ENCODE results near the gene WDR88.

The WDR88 gene

DNA sequence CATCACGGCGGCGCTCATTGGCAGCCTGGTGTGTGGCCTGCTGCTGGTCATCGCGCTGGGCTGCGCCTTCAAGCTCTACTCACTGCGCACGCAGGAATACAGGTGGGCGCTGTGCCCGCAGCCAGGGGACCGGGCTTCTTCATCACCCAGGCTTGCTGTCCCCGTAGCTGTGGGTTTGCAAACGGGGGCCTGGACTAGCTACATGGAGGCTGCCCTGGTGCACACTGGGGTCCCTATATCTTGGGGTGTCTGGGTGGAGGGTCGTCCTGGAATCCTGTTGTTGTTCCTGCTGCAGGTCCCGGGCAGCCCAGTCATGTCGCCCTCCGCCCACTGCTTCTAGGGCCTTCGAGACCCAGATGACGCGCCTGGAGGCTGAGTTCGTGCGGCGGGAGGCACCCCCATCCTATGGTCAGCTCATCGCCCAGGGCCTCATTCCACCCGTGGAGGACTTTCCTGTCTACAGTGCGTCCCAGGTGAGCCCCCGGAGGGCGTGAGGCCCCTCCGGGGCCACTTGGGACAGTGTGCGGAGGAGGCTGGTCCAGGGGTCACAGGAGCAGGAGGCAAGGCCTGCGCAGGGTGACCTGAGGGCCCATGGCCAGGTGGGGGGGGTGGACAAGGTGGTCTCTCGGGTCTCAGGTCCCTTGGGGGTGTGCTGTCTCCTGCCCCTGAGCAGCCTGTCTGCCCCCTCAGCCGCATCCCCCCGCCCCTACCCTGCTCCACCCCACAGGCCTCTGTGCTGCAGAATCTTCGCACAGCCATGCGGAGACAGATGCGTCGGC, 74.5 kb downstream of the WDR88 start:
- H3K36me3 ChIP-seq (ENCODE audit: control insufficient read depth, low read length): no peaks in the 10 kb centered on the region
- no peaks in the 10 kb centered on the region for H3K27me3 ChIP-seq (ENCODE audit: control insufficient read depth, low read length)
- no peak overlapping the region for H3K27ac ChIP-seq (ENCODE audit: low read depth, low read length)
- H3K9me3 ChIP-seq (ENCODE audit: control insufficient read depth, insufficient read depth, low read length): no peaks in the 10 kb centered on the region
- H3K4me1 ChIP-seq (ENCODE audit: control insufficient read depth, low read length): no peaks in the 10 kb centered on the region
- H3K4me3 ChIP-seq (ENCODE audit: low read length): no peak overlapping the region
- H3F3A ChIP-seq (ENCODE audit: control insufficient read depth, insufficient read depth): no peaks in the 10 kb centered on the region
- no peaks in the 10 kb centered on the region for H3K79me2 ChIP-seq (ENCODE audit: control insufficient read depth, low read length)
- no peak for TF ChIP-seq CTCF (IDR thresholded peaks at IDR 0.05; ENCODE audit: low read depth, low read length, poor library complexity, severe bottlenecking)
- TF ChIP-seq EZH2phosphoT487 (IDR thresholded peaks at IDR 0.05; ENCODE audit: borderline replicate concordance, low read length): no peak
- H3K9me2 ChIP-seq (replicated peaks; ENCODE audit: control insufficient read depth, low read length): no peaks in the 10 kb centered on the region
- H3K4me2 ChIP-seq (ENCODE audit: low read length): no peak overlapping the region
- H4K20me1 ChIP-seq (ENCODE audit: control insufficient read depth, insufficient read depth, low read depth, low read length): no peaks in the 10 kb centered on the region

- no peaks in the 10 kb centered on the region for H3K9me2 ChIP-seq (replicated peaks; ENCODE audit: control insufficient read depth, low read length)
- H3K27me3 ChIP-seq (ENCODE audit: control insufficient read depth, low read length): no peaks in the 10 kb centered on the region
- H3K4me2 ChIP-seq (ENCODE audit: low read length): no peak overlapping the region
- no peaks in the 10 kb centered on the region for H3K79me2 ChIP-seq (ENCODE audit: control insufficient read depth, low read length)
- no peaks in the 10 kb centered on the region for H3K9me3 ChIP-seq (ENCODE audit: control insufficient read depth, insufficient read depth, low read length)
- H4K20me1 ChIP-seq (ENCODE audit: control insufficient read depth, insufficient read depth, low read depth, low read length): no peaks in the 10 kb centered on the region
- H3K27ac ChIP-seq (ENCODE audit: low read depth, low read length): no peak overlapping the region
- no peak overlapping the region for H3K4me3 ChIP-seq (ENCODE audit: low read length)
- H3F3A ChIP-seq (ENCODE audit: control insufficient read depth, insufficient read depth): no peaks in the 10 kb centered on the region
- H3K4me1 ChIP-seq (ENCODE audit: control insufficient read depth, low read length): no peaks in the 10 kb centered on the region
- H3K36me3 ChIP-seq (ENCODE audit: control insufficient read depth, low read length): no peaks in the 10 kb centered on the region
- TF ChIP-seq EZH2phosphoT487 (IDR thresholded peaks at IDR 0.05; ENCODE audit: borderline replicate concordance, low read length) (no peak), CTCF (IDR thresholded peaks at IDR 0.05; ENCODE audit: low read depth, low read length, poor library complexity, severe bottlenecking) (no peak)
These were observed 75.2 kb downstream of the WDR88 start for GRCh38 chr19:33207040-33207620.

DNA sequence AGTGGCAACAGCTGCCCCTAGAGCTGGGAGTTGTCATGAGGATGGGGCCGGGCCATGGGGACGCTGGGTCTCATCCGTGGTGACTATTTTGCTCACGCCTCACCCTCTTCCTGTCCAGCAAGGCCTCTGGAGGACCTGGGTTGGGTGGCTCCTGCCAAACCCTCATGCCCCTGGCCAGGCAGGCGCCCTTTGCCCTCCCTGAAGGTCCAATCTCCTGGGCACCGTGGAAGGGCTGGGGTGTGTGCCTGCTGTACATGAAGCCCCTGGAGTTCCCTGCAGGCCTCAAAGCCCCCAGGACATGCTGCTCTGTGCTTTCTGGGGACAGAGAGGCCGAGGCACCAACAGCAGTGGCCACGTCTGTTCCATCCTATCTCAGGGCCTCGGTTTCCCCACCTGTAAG, 76.0 kb downstream of the WDR88 start:
- Histone ChIP-seq H3K4me2 (ENCODE audit: low read length) (no peak overlapping the region), H3F3A (ENCODE audit: control insufficient read depth, insufficient read depth) (no peaks in the 10 kb centered on the region), H3K4me3 (ENCODE audit: low read length) (no peak overlapping the region), H3K4me1 (ENCODE audit: control insufficient read depth, low read length) (no peaks in the 10 kb centered on the region), H4K20me1 (ENCODE audit: control insufficient read depth, insufficient read depth, low read depth, low read length) (no peaks in the 10 kb centered on the region), H3K9me3 (ENCODE audit: control insufficient read depth, insufficient read depth, low read length) (no peaks in the 10 kb centered on the region), H3K27ac (ENCODE audit: low read depth, low read length) (no peak overlapping the region), H3K79me2 (ENCODE audit: control insufficient read depth, low read length) (no peaks in the 10 kb centered on the region), H3K36me3 (ENCODE audit: control insufficient read depth, low read length) (no peaks in the 10 kb centered on the region), H3K9me2 (replicated peaks; ENCODE audit: control insufficient read depth, low read length) (no peaks in the 10 kb centered on the region), H3K27me3 (ENCODE audit: control insufficient read depth, low read length) (no peaks in the 10 kb centered on the region)
- TF ChIP-seq EZH2phosphoT487 (IDR thresholded peaks at IDR 0.05; ENCODE audit: borderline replicate concordance, low read length) (no peak), CTCF (IDR thresholded peaks at IDR 0.05; ENCODE audit: low read depth, low read length, poor library complexity, severe bottlenecking) (no peak)

Data from DOHH2 (cell line).